Smooth muscle cell of the umbilical artery (primary cell): ENCODE data around the gene STX16. TPM values are rescaled to one million over a fixed set of nuclear protein-coding genes. Genes with fewer than 3 reads are reported as not detected.

Experiments
- total RNA-seq: library from RNA; depleted of rRNA; stranded (reverse); fragments of >200 nt; gene quantifications from 2 replicates; pipeline ENCODE4 v1.2.3, GENCODE V29; 2014

Gene STX16, protein sequence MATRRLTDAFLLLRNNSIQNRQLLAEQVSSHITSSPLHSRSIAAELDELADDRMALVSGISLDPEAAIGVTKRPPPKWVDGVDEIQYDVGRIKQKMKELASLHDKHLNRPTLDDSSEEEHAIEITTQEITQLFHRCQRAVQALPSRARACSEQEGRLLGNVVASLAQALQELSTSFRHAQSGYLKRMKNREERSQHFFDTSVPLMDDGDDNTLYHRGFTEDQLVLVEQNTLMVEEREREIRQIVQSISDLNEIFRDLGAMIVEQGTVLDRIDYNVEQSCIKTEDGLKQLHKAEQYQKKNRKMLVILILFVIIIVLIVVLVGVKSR
- total RNA-seq = 66.2 and 95.2 TPM in 2 replicates

DNA sequence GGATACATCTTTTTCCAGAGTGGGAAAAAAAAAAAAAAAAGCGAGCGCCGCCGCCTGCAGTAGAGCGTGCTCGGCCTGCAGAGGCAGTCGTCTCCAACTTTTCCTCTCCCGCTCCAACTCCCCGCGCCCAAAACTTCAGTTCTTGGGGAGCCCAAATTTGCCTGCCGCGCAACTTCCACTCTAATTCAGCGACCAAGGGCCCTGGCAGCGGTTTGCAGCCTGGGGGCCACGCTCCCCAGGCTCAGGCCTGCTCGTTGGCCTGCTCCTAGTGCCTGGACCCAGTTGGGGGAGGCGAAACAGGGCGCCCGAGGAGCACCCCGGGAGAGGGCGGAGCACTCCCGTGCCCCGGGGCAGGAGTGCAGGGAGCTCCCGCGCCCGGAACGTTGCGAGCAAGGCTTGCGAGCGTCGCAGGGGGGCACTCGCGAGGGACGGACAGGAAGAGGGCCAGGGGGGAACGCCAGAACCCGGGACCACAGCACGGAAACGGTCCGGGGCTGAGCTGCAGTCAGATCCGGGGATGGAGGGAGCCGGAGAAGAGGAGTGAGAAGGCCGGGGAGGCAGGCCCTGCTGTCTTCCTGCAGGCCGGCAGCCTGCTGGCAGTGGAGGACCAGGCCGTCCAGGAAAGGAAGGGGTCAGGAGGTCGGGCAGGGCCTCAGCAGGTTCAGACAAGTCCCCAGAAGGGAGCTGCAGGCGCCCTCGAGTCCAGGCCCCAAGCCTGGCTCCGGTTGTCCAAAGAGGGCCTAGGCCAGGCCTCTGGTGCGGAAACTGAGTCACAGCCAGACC, at the start of gene STX16:
STX16 (plus strand) TSS at position 508 of the 783 bp plus-strand sequence. CDS start 724 bp downstream, outside the sequence.

DNA sequence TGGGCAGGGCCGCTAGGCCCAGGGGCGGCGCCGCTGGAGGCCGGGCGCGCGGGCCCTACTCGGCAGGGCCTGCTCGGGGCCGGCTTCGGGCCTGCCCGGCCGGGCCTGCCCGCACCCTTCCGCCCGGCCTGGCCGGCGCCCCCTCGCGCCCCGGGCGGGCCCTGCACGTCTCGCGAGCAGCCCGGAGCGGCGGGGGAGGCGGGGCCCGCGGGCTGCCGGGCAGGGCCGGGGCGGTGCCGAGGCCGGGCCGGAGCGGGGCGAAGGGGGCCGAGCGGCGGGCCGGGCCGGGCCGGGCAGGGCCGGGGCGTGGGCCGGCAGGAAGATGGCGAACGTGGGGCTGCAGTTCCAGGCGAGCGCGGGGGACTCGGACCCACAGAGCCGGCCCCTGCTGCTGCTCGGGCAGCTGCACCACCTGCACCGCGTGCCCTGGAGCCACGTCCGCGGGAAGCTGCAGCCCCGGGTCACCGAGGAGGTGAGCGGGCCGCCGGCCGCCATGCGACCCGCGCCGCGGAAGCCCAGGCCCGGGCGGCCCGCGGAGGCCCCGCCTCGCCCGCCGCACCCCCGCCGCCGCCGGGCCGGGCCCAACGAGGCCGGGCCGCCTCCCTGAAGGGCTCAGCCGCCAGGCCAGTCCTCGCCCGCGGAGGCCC, 41.6 kb downstream of the STX16 start, which contains the start of gene NPEPL1:
NPEPL1 (plus strand) TSS at position 222 of the 647 bp plus-strand sequence; CDS start at position 323, 101 bp downstream.

Other genes with a start within 250 kb of the STX16 start
- gene APCDD1L, start 135.9 kb upstream of the STX16 start, total RNA-seq = 38.3 and 92.5 TPM in 2 replicates
- gene NPEPL1, start 41.5 kb downstream of the STX16 start, total RNA-seq = 20.9 and 25.5 TPM in 2 replicates
- 0.89 and 1.5 TPM in 2 replicates for gene GNAS-AS1, start 199.6 kb downstream of the STX16 start, total RNA-seq
- gene GNAS, start 201.4 kb downstream of the STX16 start, total RNA-seq = 426 and 713 TPM in 2 replicates